HG02981 (cell line): ENCODE results near the gene CCDC12.

Experiments used
- ATAC-seq: cut with Tn5 transposase; IDR thresholded peaks from one replicate; pipeline ENCODE4 v1.9.1; 2021; ENCODE audit warnings: mild to moderate bottlenecking, moderate library complexity; ENCODE audit not compliant: unreplicated experiment

Gene CCDC12

GRCh38 chr3:46942076-46942475 is 34.5 kb downstream of the CCDC12 start:
- ATAC-seq, result no peak

GRCh38 chr3:46939578-46940445 is 36.7 kb downstream of the CCDC12 start:
- ATAC-seq, result no peak

DNA sequence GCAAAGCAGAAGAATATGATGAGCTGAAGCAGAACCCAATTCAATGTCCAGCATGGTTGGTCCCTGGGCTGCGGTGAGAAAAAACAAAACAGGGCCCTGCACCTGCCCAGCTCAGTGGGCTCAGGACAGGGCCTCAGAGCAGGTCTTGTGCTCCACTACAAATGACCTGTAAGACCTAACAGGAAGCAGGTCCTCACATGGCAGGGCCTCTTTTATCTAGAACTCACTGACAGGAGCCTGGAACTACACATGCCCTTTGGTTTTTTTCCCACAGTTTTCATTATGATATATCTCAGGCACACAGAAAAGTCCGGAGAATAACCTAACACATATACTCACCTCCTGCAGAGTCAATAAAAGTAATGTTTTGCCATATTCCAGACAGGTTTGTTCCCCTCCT is 38.4 kb downstream of the CCDC12 start:
- ATAC-seq, result no peak

- ATAC-seq, result no peak
Measured at GRCh38 chr3:46936733-46937250, 39.8 kb downstream of the CCDC12 start.

- ATAC-seq, result no peak
Measured at GRCh38 chr3:46935989-46936558, 40.5 kb downstream of the CCDC12 start.

GRCh38 chr3:46935168-46935858 is 41.2 kb downstream of the CCDC12 start:
- no peak for ATAC-seq

DNA sequence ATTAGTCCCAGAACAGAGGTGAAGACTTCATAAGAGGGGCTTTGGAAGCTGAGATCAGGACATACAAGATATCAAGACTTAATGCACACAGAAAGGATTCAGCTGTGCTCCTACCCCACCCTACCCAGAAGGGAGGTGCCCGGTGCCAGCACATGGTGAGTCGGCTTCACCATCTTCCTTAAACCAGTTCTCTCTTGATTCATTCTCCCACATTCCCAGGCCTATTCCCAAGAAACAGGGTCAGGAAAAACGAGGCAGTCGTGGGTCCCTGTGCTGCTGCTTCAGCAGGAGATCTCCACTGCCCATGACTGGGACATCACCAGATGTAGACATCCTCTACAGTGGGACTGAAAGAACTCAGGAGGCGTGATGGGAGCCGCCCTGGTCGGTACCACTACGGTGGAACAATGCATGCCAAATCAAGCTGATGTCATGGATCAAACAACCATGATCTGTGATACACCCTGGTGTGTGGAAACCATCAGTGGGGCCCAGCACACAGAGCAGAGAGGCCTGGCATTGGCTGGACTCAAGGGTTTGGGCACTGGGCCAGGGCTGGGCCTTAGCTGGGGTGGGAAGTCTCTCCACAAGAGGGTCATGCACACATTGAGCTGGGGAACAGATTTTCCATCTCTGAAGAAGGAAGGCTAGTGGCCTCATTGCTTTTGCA is 41.9 kb downstream of the CCDC12 start:
- no peak for ATAC-seq

DNA sequence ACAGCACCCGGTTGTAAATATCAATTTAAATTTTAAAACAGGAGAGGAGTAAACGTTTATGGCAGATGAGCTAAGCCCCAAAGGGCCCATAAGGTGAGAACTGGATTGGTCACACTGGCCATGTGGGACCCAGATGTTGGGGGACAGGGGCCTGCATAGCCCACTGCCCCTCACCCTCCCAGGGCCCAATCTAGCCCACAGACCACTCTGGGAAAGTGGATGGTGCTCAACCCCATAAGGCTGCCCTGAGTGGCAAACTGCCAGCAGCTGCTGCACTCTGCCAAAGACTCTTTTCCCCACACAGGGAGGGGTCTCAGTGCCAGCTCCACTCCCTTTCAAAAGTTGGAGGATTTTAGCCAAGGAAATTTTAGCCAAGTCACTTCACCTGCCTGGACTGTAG is 42.5 kb downstream of the CCDC12 start:
- ATAC-seq, result no peak

DNA sequence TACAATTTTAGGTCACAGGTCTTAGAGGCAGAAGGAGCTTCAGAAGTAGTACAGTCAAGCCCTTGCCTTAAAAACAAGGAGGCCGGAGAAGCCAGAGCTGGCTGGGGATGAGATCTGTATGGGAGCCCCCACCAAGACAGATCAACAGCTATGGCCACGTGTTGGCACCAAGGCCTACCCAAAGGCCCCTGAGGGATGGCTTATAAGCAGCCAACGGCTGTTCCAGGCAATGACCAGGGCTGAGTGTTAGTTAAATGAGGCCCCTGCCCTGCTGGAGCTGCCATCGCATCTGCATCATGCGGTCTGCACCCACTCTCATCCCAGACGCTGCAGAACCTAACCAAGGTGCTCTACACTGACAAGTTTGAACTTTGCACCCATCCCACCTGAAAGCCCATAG is 43.3 kb downstream of the CCDC12 start:
- ATAC-seq, result no peak

DNA sequence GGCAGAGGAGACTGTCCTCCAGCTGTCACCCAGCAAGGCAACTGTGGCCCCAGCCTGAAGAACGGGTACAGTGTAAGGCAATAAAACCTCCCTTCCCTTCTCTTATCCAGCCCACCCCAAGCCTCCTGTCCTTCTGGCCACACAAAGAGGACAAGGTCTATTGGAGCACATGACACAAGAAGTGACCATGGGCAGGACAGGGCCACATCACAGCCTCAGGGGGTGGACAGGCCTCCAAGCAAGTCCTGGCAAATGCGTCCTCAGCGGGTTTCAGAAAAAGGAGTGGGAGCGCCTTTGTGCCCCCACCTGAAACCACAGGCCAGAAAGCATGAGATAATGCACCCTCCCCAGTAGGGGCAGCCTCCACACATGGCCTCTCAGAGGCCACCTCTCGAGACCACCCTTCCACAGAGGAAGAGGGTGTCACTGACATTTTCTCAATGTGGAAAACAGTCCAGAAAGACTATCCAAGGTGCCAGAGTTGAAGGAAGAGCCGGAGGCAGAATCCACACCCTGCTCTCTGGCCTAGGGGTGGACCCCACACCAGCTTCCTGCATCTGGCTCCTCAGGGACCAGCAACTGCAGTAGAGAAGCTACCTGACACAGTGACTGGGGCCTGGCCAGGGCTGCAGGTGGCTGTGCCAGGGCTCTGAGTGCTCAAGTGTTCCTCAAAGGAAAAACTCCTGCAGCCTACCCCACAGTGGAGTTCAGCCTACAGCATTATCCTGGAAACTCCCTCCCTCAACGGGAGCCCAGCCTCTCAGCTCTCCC is 43.9 kb downstream of the CCDC12 start:
- no peak for ATAC-seq

DNA sequence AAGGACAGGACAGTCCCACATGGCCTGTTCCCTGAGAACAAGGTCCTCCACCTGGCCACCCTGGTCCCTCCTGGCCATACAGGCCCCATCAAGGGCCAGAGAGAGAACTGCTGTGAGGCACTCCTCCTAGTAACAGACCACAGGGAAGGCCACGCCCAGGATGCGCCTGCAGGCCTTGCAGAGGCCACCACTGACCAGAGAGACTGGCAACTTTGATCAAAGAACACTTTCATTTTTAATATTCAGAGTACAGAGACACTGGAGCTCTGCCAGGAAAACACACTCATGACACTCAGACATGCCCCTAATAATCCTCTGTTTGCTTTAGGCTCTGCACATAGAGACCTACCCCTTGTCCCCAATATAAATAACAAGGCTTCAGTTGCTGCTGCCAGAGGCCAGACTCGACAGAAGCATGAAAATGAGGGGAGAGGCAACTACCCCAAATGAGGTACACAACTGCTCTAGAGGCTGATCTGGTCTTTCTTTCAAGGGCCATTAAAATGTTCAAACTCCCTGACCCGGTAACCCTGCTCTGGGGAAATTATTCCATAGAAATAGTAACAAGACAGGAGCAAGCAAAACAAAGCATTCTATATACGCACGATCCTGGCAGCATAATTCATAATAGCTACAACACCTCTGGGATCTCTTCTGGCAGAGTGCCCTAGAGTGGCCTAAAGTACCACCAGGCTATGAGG is 44.8 kb downstream of the CCDC12 start:
- ATAC-seq, result no peak

DNA sequence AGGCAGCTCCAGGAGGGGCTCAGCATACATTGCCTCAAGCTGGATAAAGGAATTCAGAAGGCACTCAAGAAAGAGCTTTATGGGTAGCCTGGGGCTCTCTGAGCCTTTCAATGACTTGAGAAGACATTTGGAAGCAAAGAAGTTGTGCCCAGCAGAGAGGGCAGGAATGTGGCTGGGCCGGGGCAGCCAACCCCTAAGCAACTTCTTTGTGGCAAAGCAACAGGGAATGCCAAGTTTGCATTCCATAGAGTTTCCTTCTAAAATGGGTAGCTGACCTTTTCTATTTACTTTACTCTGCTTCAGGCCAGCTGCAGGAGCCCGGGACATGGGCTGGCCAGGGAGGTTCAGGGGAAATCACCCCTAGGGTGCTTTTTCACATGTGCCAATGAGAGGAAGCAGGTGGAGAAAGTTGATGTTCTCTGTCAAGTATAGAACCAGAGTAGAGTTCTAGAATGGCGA is 45.6 kb downstream of the CCDC12 start:
- no peak for ATAC-seq

GRCh38 chr3:46930166-46930944 is 46.2 kb downstream of the CCDC12 start:
- ATAC-seq, result no peak

GRCh38 chr3:46929324-46929723 is 47.2 kb downstream of the CCDC12 start:
- no peak for ATAC-seq

- ATAC-seq, result no peak
Measured at GRCh38 chr3:46928282-46928681, 48.3 kb downstream of the CCDC12 start.

DNA sequence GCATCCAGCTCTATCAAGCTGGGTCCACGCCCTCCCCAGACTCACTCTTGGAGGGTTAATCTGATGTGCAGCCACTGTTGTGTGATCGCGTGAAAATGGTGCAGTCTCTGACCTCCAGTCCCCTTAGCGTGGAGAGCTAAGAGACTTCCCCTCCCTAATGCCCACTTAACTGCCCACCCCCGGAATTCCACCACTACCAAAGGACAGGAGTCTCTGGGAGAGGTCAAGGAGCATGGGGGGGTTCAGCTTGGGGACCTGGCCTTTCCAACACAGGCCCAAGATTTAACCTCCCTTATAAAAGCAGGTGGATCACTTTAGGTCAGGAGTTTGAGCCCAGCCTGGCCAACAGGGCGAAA is 48.8 kb downstream of the CCDC12 start:
- no peak for ATAC-seq

DNA sequence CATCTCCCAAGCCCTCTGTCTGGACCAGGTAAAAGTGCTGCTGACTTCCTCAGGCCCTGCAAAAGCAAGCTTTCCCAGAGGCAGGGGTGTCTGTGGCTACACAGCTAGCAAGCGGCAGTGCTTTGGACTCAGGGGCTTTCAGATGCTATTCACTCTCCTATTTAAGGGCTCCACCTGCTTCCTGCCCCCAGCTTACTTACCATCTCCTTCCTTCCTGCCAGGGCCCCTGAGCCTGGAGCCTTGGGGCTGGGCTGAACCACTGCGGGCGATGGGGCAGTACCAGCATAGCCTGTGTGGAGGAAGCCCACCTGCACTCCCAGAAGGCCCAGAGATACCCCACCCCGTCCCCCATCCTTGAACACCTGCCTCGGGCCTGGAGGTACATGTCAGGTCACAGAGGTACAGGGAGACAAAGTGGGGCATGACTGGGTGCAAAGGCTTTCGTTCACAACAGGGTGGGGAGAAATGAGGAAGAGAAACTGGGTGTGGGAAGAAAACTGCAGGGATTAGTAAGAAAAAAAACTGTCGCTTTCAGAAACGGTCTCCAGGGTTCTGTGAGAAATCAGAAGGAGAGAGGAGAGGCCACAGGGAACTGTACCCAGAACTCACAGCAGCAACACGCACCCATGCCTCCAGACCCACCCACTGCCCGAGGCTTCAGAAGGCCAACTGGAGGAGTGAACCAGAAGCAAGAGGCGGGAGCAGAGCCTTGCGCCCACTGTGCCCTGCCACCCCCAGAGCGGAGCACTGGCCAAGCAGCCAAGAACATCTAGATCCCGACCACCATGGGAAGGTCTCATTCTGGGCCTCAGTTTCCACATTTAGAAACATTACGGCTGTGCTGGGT is 49.5 kb downstream of the CCDC12 start:
- ATAC-seq, result peak; percentile 51

GRCh38 chr3:46926447-46926846 is 50.1 kb downstream of the CCDC12 start:
- no peak for ATAC-seq
